ENCODE measurements around the gene ZNF423. TPM values are rescaled to one million over a fixed set of nuclear protein-coding genes. Genes with fewer than 3 reads are reported as not detected.
A peak's percentile ranks its signal among the peaks of the same experiment; 100 is the strongest.

Gene ZNF423
- polyA plus RNA-seq, 4 donors, result 0.54 to 10.3 (median 2.9) TPM; not detected in 1

GRCh38 chr16:49465661-49466528 lies 390.0 kb downstream of the ZNF423 start:
- no peak for FAIRE-seq
- no peaks in the 10 kb centered on the region for H3K9me3 ChIP-seq (ENCODE audit: control insufficient read depth in 2 of 2, insufficient read depth in 1 of 2, low read depth in 1 of 2, low read length in 1 of 2)
- H3K27ac ChIP-seq (ENCODE audit: low read depth in 1 of 3, low read length in 2 of 3), result no peak overlapping the region
- no peaks in the 10 kb centered on the region for H3K4me1 ChIP-seq (ENCODE audit: control insufficient read depth in 3 of 3, insufficient read depth in 2 of 3, low read depth in 1 of 3, low read length in 2 of 3)
- 82 to 86% (median 86%) methylated on average over 19 of the region's 19 CpGs for WGBS, 3 donors
- H3K27me3 ChIP-seq (ENCODE audit: control insufficient read depth in 3 of 3, insufficient read depth in 3 of 3, low read length in 3 of 3), result peaks cover 0 to 24% (median 3%) of the 10 kb centered on the region in 3 donors
- no peak overlapping the region for H3K4me3 ChIP-seq (ENCODE audit: low read depth in 1 of 3, low read length in 3 of 3)
- no peak for DNase-seq
- H3K36me3 ChIP-seq (ENCODE audit: control insufficient read depth in 3 of 3, insufficient read depth in 2 of 3, low read depth in 1 of 3, low read length in 3 of 3), result no peaks in the 10 kb centered on the region

DNA sequence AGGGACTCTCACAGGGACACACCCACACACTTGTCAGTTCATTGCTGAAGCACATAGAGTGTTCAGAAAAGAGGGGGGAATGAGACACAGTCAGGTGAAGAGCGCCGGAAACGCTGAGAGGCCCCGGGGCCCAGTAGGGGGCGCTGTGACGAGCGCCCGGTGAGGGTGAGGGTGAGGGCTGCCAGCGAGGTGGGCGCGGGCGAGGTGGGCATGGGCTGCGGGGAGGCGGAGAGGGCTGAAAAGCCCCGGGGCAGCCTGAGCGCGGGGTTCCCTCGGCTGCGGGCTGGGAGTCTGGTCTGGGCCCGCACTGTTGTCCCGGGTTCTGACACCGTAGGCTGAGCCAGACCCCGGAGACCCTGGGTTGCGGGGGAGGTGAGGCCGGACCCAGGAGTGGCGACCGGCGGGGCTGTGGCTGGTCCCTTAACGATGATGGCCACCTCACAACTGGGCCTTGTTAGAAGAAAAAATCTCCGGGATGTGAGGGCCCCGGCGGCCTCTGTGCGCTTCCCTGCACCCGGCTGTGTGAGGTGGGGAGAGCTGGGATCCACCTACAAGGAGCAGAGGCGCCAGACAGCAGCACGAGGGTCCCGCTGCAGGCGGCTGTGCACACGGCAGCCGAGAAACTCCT lies 390.9 kb downstream of the ZNF423 start:
- Histone ChIP-seq H3K36me3 (ENCODE audit: control insufficient read depth in 3 of 3, insufficient read depth in 2 of 3, low read depth in 1 of 3, low read length in 3 of 3) (no peaks in the 10 kb centered on the region), H3K27me3 (ENCODE audit: control insufficient read depth in 3 of 3, insufficient read depth in 3 of 3, low read length in 3 of 3) (peaks cover 0 to 24% (median 3%) of the 10 kb centered on the region in 3 donors), H3K4me1 (ENCODE audit: control insufficient read depth in 3 of 3, insufficient read depth in 2 of 3, low read depth in 1 of 3, low read length in 2 of 3) (no peaks in the 10 kb centered on the region), H3K9me3 (ENCODE audit: control insufficient read depth in 2 of 2, insufficient read depth in 1 of 2, low read depth in 1 of 2, low read length in 1 of 2) (no peaks in the 10 kb centered on the region), H3K4me3 (ENCODE audit: low read depth in 1 of 3, low read length in 3 of 3) (no peak overlapping the region), H3K27ac (ENCODE audit: low read depth in 1 of 3, low read length in 2 of 3) (no peak overlapping the region)
- whole genome bisulfite sequencing, 3 donors, result 23 to 34% (median 29%) methylated on average over 39 to 40 of the region's 40 CpGs
- DNase-seq (peak in 1 of 2 donors; percentile 38), FAIRE-seq (no peak)

GRCh38 chr16:49464093-49464492 lies 391.8 kb downstream of the ZNF423 start:
- DNase-seq (no peak), FAIRE-seq (no peak)
- Histone ChIP-seq H3K27ac (ENCODE audit: low read depth in 1 of 3, low read length in 2 of 3) (peak overlapping the region in 1 of 3 donors; percentile 52), H3K27me3 (ENCODE audit: control insufficient read depth in 3 of 3, insufficient read depth in 3 of 3, low read length in 3 of 3) (peaks cover 0 to 24% (median 3%) of the 10 kb centered on the region in 3 donors), H3K4me3 (ENCODE audit: low read depth in 1 of 3, low read length in 3 of 3) (no peak overlapping the region), H3K36me3 (ENCODE audit: control insufficient read depth in 3 of 3, insufficient read depth in 2 of 3, low read depth in 1 of 3, low read length in 3 of 3) (no peaks in the 10 kb centered on the region), H3K9me3 (ENCODE audit: control insufficient read depth in 2 of 2, insufficient read depth in 1 of 2, low read depth in 1 of 2, low read length in 1 of 2) (no peaks in the 10 kb centered on the region), H3K4me1 (ENCODE audit: control insufficient read depth in 3 of 3, insufficient read depth in 2 of 3, low read depth in 1 of 3, low read length in 2 of 3) (no peaks in the 10 kb centered on the region)
- WGBS, 3 donors, result 46 to 55% (median 53%) methylated on average over 2 of the region's 2 CpGs

- FAIRE-seq (no peak), DNase-seq (peak; percentile 31 to 72)
- peaks cover 0 to 24% (median 3%) of the 10 kb centered on the region in 3 donors for H3K27me3 ChIP-seq (ENCODE audit: control insufficient read depth in 3 of 3, insufficient read depth in 3 of 3, low read length in 3 of 3)
- H3K27ac ChIP-seq (ENCODE audit: low read depth in 1 of 3, low read length in 2 of 3), result peak overlapping the region in 1 of 3 donors; percentile 59
- WGBS, 3 donors, result 27 to 51% (median 39%) methylated on average over 7 of the region's 7 CpGs
- H3K36me3 ChIP-seq (ENCODE audit: control insufficient read depth in 3 of 3, insufficient read depth in 2 of 3, low read depth in 1 of 3, low read length in 3 of 3), result no peaks in the 10 kb centered on the region
- no peaks in the 10 kb centered on the region for H3K9me3 ChIP-seq (ENCODE audit: control insufficient read depth in 2 of 2, insufficient read depth in 1 of 2, low read depth in 1 of 2, low read length in 1 of 2)
- H3K4me3 ChIP-seq (ENCODE audit: low read depth in 1 of 3, low read length in 3 of 3), result no peak overlapping the region
- H3K4me1 ChIP-seq (ENCODE audit: control insufficient read depth in 3 of 3, insufficient read depth in 2 of 3, low read depth in 1 of 3, low read length in 2 of 3), result no peaks in the 10 kb centered on the region
Observed at GRCh38 chr16:49463529-49463928, 392.4 kb downstream of the ZNF423 start.

GRCh38 chr16:49462989-49463371 lies 392.9 kb downstream of the ZNF423 start:
- Histone ChIP-seq H3K27ac (ENCODE audit: low read depth in 1 of 3, low read length in 2 of 3) (peak overlapping the region in 1 of 3 donors; percentile 59), H3K27me3 (ENCODE audit: control insufficient read depth in 3 of 3, insufficient read depth in 3 of 3, low read length in 3 of 3) (peaks cover 0 to 24% (median 3%) of the 10 kb centered on the region in 3 donors), H3K36me3 (ENCODE audit: control insufficient read depth in 3 of 3, insufficient read depth in 2 of 3, low read depth in 1 of 3, low read length in 3 of 3) (no peaks in the 10 kb centered on the region), H3K4me1 (ENCODE audit: control insufficient read depth in 3 of 3, insufficient read depth in 2 of 3, low read depth in 1 of 3, low read length in 2 of 3) (no peaks in the 10 kb centered on the region), H3K9me3 (ENCODE audit: control insufficient read depth in 2 of 2, insufficient read depth in 1 of 2, low read depth in 1 of 2, low read length in 1 of 2) (no peaks in the 10 kb centered on the region), H3K4me3 (ENCODE audit: low read depth in 1 of 3, low read length in 3 of 3) (no peak overlapping the region)
- FAIRE-seq, result no peak
- DNase-seq, result no peak
- 56 to 74% (median 66%) methylated on average over 6 of the region's 6 CpGs for WGBS, 3 donors

DNA sequence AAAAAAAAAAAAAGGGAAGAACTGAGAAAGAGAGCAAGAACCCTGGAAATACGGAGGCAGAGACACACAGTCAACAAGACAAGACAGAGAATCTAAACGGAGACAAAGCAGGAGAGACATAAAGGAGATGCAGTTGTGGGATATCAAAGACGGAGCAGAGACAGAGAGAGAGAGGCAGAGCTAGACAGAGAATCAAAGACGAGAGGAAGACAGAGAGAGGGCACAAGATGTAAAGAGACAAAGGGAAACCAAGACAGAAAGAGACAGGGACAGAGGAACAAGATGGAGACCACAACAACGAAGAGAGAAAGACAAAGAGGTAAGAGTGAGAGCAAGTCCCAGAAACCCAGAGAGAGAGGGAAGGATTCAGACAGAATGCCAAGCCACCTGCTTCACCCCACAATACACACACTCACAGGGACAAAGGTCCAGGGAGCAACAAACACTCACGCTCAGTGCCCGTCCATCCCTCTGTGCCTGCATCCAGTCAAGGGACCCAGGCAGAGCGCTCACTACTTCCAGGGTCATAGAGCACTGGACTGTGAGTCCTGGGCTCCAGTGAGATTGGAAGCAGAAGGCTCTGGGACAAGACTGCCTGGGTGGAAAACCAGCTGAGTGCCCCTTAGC lies 393.4 kb downstream of the ZNF423 start:
- Histone ChIP-seq H3K27me3 (ENCODE audit: control insufficient read depth in 3 of 3, insufficient read depth in 3 of 3, low read length in 3 of 3) (peaks cover 0 to 24% (median 4%) of the 10 kb centered on the region in 3 donors), H3K4me3 (ENCODE audit: low read depth in 1 of 3, low read length in 3 of 3) (no peak overlapping the region), H3K9me3 (ENCODE audit: control insufficient read depth in 2 of 2, insufficient read depth in 1 of 2, low read depth in 1 of 2, low read length in 1 of 2) (no peaks in the 10 kb centered on the region), H3K27ac (ENCODE audit: low read depth in 1 of 3, low read length in 2 of 3) (peak overlapping the region in 1 of 3 donors; percentile 59), H3K36me3 (ENCODE audit: control insufficient read depth in 3 of 3, insufficient read depth in 2 of 3, low read depth in 1 of 3, low read length in 3 of 3) (no peaks in the 10 kb centered on the region), H3K4me1 (ENCODE audit: control insufficient read depth in 3 of 3, insufficient read depth in 2 of 3, low read depth in 1 of 3, low read length in 2 of 3) (no peaks in the 10 kb centered on the region)
- FAIRE-seq, result no peak
- WGBS, 3 donors, result 68 to 82% (median 75%) methylated on average over 8 of the region's 8 CpGs
- no peak for DNase-seq

- H3K4me3 ChIP-seq (ENCODE audit: low read depth in 1 of 3, low read length in 3 of 3), result no peak overlapping the region
- FAIRE-seq (no peak), DNase-seq (no peak)
- no peaks in the 10 kb centered on the region for H3K4me1 ChIP-seq (ENCODE audit: control insufficient read depth in 3 of 3, insufficient read depth in 2 of 3, low read depth in 1 of 3, low read length in 2 of 3)
- no peaks in the 10 kb centered on the region for H3K36me3 ChIP-seq (ENCODE audit: control insufficient read depth in 3 of 3, insufficient read depth in 2 of 3, low read depth in 1 of 3, low read length in 3 of 3)
- H3K27ac ChIP-seq (ENCODE audit: low read depth in 1 of 3, low read length in 2 of 3), result no peak overlapping the region
- H3K9me3 ChIP-seq (ENCODE audit: control insufficient read depth in 2 of 2, insufficient read depth in 1 of 2, low read depth in 1 of 2, low read length in 1 of 2), result no peaks in the 10 kb centered on the region
- H3K27me3 ChIP-seq (ENCODE audit: control insufficient read depth in 3 of 3, insufficient read depth in 3 of 3, low read length in 3 of 3), result peaks cover 0 to 20% (median 5%) of the 10 kb centered on the region in 3 donors
- WGBS, 3 donors, result 77 to 93% (median 82%) methylated on average over 7 of the region's 7 CpGs
Observed at GRCh38 chr16:49461517-49461951, 394.4 kb downstream of the ZNF423 start.

DNA sequence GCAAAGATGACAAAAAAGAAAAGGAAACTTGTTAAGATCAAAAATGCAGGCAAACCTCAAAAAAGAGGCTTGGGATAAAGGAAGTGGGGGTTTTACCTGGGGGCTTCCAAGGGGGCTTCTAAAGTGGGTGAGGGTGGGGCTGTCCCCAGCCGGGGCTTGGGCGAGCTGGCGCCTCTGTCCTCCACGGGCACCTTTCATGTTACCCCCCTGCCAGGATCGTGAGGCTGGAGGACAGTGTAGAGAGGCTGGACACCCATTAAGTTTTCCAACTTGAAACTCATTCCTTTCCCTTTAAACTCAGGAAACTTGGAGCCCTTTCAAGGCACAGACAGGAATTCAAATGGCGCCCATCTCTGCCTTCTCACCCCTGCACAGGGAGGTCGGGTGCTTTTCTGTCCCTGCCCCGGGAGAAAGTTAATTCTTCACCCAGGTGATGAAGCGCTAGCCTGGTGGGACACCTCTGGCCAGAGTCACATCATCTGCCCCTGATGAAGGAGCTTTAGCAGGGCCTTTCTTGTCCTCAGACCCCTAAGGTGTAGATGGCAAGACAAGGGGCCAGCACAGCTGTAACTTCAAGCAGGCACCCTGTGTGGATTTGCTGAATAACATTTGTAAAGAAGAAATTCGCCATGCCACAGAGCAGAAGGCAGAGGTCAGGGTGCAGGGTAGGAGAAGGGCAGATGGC lies 395.0 kb downstream of the ZNF423 start:
- FAIRE-seq, result no peak
- WGBS, 3 donors, result 73 to 77% (median 75%) methylated on average over 10 of the region's 10 CpGs
- DNase-seq, result no peak

More for the DNA sequence above, 395.0 kb downstream of the ZNF423 start:
- H3K4me3 ChIP-seq (ENCODE audit: low read depth in 1 of 3, low read length in 3 of 3), result no peak overlapping the region
- peaks cover 0 to 16% (median 5%) of the 10 kb centered on the region in 3 donors for H3K27me3 ChIP-seq (ENCODE audit: control insufficient read depth in 3 of 3, insufficient read depth in 3 of 3, low read length in 3 of 3)
- no peaks in the 10 kb centered on the region for H3K36me3 ChIP-seq (ENCODE audit: control insufficient read depth in 3 of 3, insufficient read depth in 2 of 3, low read depth in 1 of 3, low read length in 3 of 3)
- H3K9me3 ChIP-seq (ENCODE audit: control insufficient read depth in 2 of 2, insufficient read depth in 1 of 2, low read depth in 1 of 2, low read length in 1 of 2), result no peaks in the 10 kb centered on the region
- H3K27ac ChIP-seq (ENCODE audit: low read depth in 1 of 3, low read length in 2 of 3), result no peak overlapping the region
- H3K4me1 ChIP-seq (ENCODE audit: control insufficient read depth in 3 of 3, insufficient read depth in 2 of 3, low read depth in 1 of 3, low read length in 2 of 3), result no peaks in the 10 kb centered on the region

All from small intestine (tissue), 7 donors.